OCI-LY7 (cell line): ENCODE data around the gene RNF169. TPM values are rescaled to one million over a fixed set of nuclear protein-coding genes. Genes with fewer than 3 reads are reported as not detected.
A peak's percentile ranks its signal among the peaks of the same experiment; 100 is the strongest.

Experiments used
- BruUV-seq: library from RNA; stranded (reverse); fragments of 400-500 nt; replicated peaks from 2 replicates; lab custom pipeline; 2021; lab: Mats Ljungman, UMichigan
- CTCF ChIA-PET: fragments of 300-600 bp; sonication (Branson Sonifier 250); formaldehyde crosslinking; loops from one replicate; lab custom pipeline; 2022; ENCODE audit warnings: antibody characterized with exemption; ENCODE audit not compliant: unreplicated experiment; lab: Charles Lee
- POLR2A ChIA-PET: fragments of 300-600 bp; sonication (Branson Sonifier 250); formaldehyde crosslinking; loops from one replicate; lab custom pipeline; 2022; ENCODE audit warnings: antibody characterized with exemption; lab: Charles Lee
- DNase-seq: peaks from one replicate; pipeline ENCODE4 v3.0.0-alpha.2; 2015; ENCODE audit warnings: low spot score
- H2AFZ ChIP-seq: fragments of 200-600 bp; sonication (generic), shearing (Covaris generic); 2 replicates; pipeline ENCODE4 v1.6.1; 2014; ENCODE audit warnings: mild to moderate bottlenecking, antibody characterized with exemption, low read length, moderate library complexity
- H3K27ac ChIP-seq: fragments of 200-600 bp; sonication (generic); 2 replicates; pipeline ENCODE4 v1.5.1; 2014; ENCODE audit warnings: mixed run types, low read depth, mild to moderate bottlenecking, moderate library complexity, low read length, inconsistent platforms; ENCODE audit not compliant: poor library complexity, severe bottlenecking
- H3K36me3 ChIP-seq: fragments of 200-600 bp; sonication (generic); 2 replicates; pipeline ENCODE4 v1.6.1; 2014; ENCODE audit warnings: mild to moderate bottlenecking, antibody characterized with exemption, low read length, moderate library complexity, mixed read lengths; ENCODE audit not compliant: insufficient read depth
- H3K4me1 ChIP-seq: fragments of 200-600 bp; sonication (generic); 2 replicates; pipeline ENCODE4 v1.5.1; 2014; ENCODE audit warnings: mild to moderate bottlenecking, low read length; ENCODE audit not compliant: insufficient read depth, poor library complexity, severe bottlenecking
- H3K4me2 ChIP-seq: fragments of 200-600 bp; sonication (generic); 2 replicates; pipeline ENCODE4 v1.6.1; 2014; ENCODE audit warnings: mild to moderate bottlenecking, low read length
- H3K4me3 ChIP-seq: fragments of 200-600 bp; sonication (generic); 2 replicates; pipeline ENCODE4 v1.5.1; 2014; ENCODE audit warnings: mild to moderate bottlenecking, low read depth, low read length; ENCODE audit not compliant: poor library complexity, severe bottlenecking
- H3K79me2 ChIP-seq: fragments of 200-600 bp; sonication (generic); 2 replicates; pipeline ENCODE4 v1.6.1; 2016; ENCODE audit warnings: low read depth, mild to moderate bottlenecking, low read length, moderate library complexity, mixed read lengths; ENCODE audit not compliant: insufficient read depth
- H3K9me2 ChIP-seq: fragments of 200-600 bp; sonication (generic); 2 replicates; pipeline ENCODE4 v1.6.1; 2016; ENCODE audit warnings: mild to moderate bottlenecking, low read length, mixed read lengths; ENCODE audit not compliant: insufficient read depth
- H3K9me3 ChIP-seq: fragments of 200-600 bp; sonication (generic); 2 replicates; pipeline ENCODE4 v1.6.1; 2014; ENCODE audit warnings: mild to moderate bottlenecking, mixed run types, low read length, mixed read lengths
- H4K20me1 ChIP-seq: fragments of 200-600 bp; sonication (generic); 2 replicates; pipeline ENCODE4 v1.6.1; 2014; ENCODE audit warnings: mild to moderate bottlenecking, antibody characterized with exemption, low read length, moderate library complexity, mixed read lengths; ENCODE audit not compliant: insufficient read depth
- CTCF ChIP-seq: fragments of 200-600 bp; sonication (generic); conservative IDR thresholded peaks from 2 replicates; pipeline ENCODE4 v1.5.1; 2014; ENCODE audit warnings: mild to moderate bottlenecking, antibody characterized with exemption, low read length, moderate library complexity, mixed read lengths
- EZH2phosphoT487 ChIP-seq: fragments of 200-600 bp; sonication (generic); IDR thresholded peaks from 2 replicates; pipeline ENCODE4 v1.6.1; 2018; ENCODE audit warnings: low read depth, borderline replicate concordance, mild to moderate bottlenecking, mixed run types, antibody characterized with exemption, low read length, moderate library complexity, mixed read lengths
- intact Hi-C: fragments of 100-400 bp; cut with micrococcal nuclease; formaldehyde crosslinking; loops from one replicate; pipeline ENCODE4 v1.10.0; 2022; ENCODE audit not compliant: unreplicated experiment
- total RNA-seq, 2 experiments: library from RNA; depleted of rRNA in 1 of 2; stranded (reverse); fragments of >200 nt in 1 of 2; shearing (Covaris generic) in 1 of 2; gene quantifications; 2 replicates each; pipeline ENCODE4 v1.2.3, GENCODE V29; 2014 to 2022

RNF169 gene
- total RNA-seq, 2 experiments from 2014 or later: 16.4 to 18.0 TPM

DNA sequence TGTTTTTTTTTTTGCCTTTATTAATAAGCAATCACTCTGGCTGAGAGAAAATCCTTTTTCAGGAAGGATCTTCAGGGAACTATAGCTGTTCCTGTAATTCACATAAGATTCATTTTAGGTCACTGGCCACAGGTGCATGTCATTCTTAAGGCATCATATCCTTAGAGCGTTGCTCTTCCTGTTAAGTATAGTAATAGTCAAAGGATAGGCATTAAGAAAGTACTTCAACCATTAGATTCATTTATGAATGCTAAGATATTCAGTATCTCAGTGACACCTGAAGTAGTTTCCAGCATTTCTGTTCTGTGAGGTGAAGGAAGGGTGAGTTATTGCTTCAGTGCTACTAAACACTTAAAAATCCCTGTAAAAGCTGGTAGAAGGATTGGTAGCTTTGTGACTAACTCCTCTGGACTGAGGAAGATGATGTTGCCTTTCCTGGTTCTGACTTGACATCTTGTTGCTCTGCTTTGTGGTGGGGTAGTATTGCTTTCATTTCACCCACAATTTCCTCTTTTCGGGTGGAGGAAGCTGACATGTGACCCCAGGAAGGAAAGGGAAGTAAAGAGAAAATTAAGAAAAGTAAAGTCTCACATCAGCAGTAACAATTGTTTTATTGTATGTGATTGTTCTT, 34.7 kb downstream of the RNF169 start:
- peak overlapping the region; percentile 46 for H3K27ac ChIP-seq
- CTCF ChIA-PET: no interaction called here
- H3K36me3 ChIP-seq: peaks cover 27% of the 10 kb centered on the region
- no peaks in the 10 kb centered on the region for H3K9me3 ChIP-seq
- DNase-seq: peak; percentile 60
- peaks cover 82% of the 10 kb centered on the region; the same call in 1 of the 2 replicates for H3K79me2 ChIP-seq
- BruUV-seq: no TSS peak
- H2AFZ ChIP-seq: no peak overlapping the region
- H3K4me1 ChIP-seq: peaks cover 28% of the 10 kb centered on the region
- intact Hi-C loops: no loop called here
- peak overlapping the region; percentile 76 for H3K4me2 ChIP-seq
- H3K4me3 ChIP-seq: peak overlapping the region; percentile 31
- POLR2A ChIA-PET: interaction anchor here (0.6 to 1.4 kb wide), 2 partner anchors 13 to 33 kb away, joined by 3 to 6 read pairs; no protein-coding TSS in a partner anchor
- no peaks in the 10 kb centered on the region for H3K9me2 ChIP-seq
- TF ChIP-seq EZH2phosphoT487: no peak
- TF ChIP-seq CTCF: no peak
- no peaks in the 10 kb centered on the region; the same call in 1 of the 2 replicates for H4K20me1 ChIP-seq

DNA sequence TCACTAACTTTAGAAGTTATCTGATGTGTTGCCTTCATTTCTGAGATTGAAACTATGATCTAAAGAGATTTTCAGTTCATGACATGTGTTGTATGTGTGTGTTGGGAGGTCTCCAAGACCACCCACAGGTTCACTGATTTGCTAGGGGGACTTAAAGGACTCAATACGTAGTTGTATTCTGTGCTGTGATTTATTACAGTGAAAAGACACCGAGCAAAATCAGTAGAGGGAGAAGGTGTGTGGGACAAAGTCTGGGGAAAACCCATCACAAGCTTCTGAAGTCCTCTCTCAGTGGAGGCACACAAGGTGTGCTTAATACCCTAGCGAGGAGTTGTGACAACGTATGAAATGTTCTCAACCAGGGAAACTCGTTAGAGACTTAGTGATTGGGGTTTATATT, 35.6 kb downstream of the RNF169 start:
- DNase-seq: no peak

More for the DNA sequence above, 35.6 kb downstream of the RNF169 start:
- Histone ChIP-seq H3K4me3 (no peak overlapping the region), H3K4me1 (peaks cover 28% of the 10 kb centered on the region), H2AFZ (no peak overlapping the region), H3K4me2 (no peak overlapping the region), H3K9me3 (no peaks in the 10 kb centered on the region), H3K27ac (no peak overlapping the region), H4K20me1 (no peaks in the 10 kb centered on the region), H3K36me3 (peaks cover 31% of the 10 kb centered on the region), H3K9me2 (no peaks in the 10 kb centered on the region), H3K79me2 (peaks cover 74% of the 10 kb centered on the region; the same call in 1 of the 2 replicates)
- POLR2A ChIA-PET: interaction anchor here (1.1 kb wide), 1 partner anchor 13 kb away, joined by 4 read pairs; no protein-coding TSS in a partner anchor
- TF ChIP-seq CTCF: no peak
- no peak for TF ChIP-seq EZH2phosphoT487
- CTCF ChIA-PET: no interaction called here
- intact Hi-C loops: no loop called here
- no TSS peak for BruUV-seq
